Suprapubic skin (tissue), 4 donors: ENCODE results near the gene ATF3. TPM values are rescaled to one million over a fixed set of nuclear protein-coding genes. Genes with fewer than 3 reads are reported as not detected.
A peak's percentile ranks its signal among the peaks of the same experiment; 100 is the strongest.

Experiments
- DNase-seq, 2 donors: peaks; one replicate each; pipeline ENCODE4 v3.0.0-alpha.2; 2019; ENCODE audit warnings: low spot score in 2 of 2
- H3K27ac ChIP-seq: fragments of 200-600 bp; sonication (generic); one replicate; pipeline ENCODE4 v1.5.1; 2019
- H3K27me3 ChIP-seq: fragments of 200-600 bp; sonication (generic); one replicate; pipeline ENCODE4 v1.5.1; 2019
- H3K36me3 ChIP-seq: fragments of 200-600 bp; sonication (generic); one replicate; pipeline ENCODE4 v1.5.1; 2019
- H3K4me1 ChIP-seq: fragments of 200-600 bp; sonication (generic); one replicate; pipeline ENCODE4 v1.5.1; 2019
- H3K4me3 ChIP-seq: fragments of 200-600 bp; sonication (generic); one replicate; pipeline ENCODE4 v1.5.1; 2019; ENCODE audit warnings: mild to moderate bottlenecking
- H3K9me3 ChIP-seq: fragments of 200-600 bp; sonication (generic); one replicate; pipeline ENCODE4 v1.5.1; 2019
- CTCF ChIP-seq, 2 donors: fragments of 200-600 bp in 1 of 2; fragments of 450-650 bp in 1 of 2; sonication (generic) in 1 of 2; IDR thresholded peaks; one replicate each; pipeline ENCODE4 v1.5.1; 2016 to 2019; ENCODE audit warnings: antibody characterized with exemption in 2 of 2, mild to moderate bottlenecking in 1 of 2, moderate library complexity in 1 of 2
- EP300 ChIP-seq: sonication (generic); formaldehyde crosslinking; IDR thresholded peaks from one replicate; pipeline ENCODE4 v1.6.1; 2017; ENCODE audit warnings: antibody characterized with exemption
- POLR2A ChIP-seq, 2 donors: fragments of 450-650 bp; IDR thresholded peaks; one replicate each; pipeline ENCODE4 v1.6.1; 2017; ENCODE audit warnings: antibody characterized with exemption in 2 of 2, mild to moderate bottlenecking in 2 of 2, moderate library complexity in 2 of 2
- POLR2AphosphoS5 ChIP-seq, 3 donors: sonication (generic); formaldehyde crosslinking; IDR thresholded peaks; one replicate each; pipeline ENCODE4 v1.6.1; 2017; ENCODE audit warnings: antibody characterized with exemption in 3 of 3
- whole genome bisulfite sequencing: methylation state at CpG from one replicate; pipeline ENCODE4 v1.1.5; 2018; 5-methylcytosine and 5-hydroxymethylcytosine counted together
- total RNA-seq, 4 donors: library from RNA; depleted of rRNA; stranded (reverse); fragments of >200 nt; gene quantifications; one replicate each; pipeline ENCODE4 v1.1.0, GENCODE V29; 2016

Gene ATF3
- total RNA-seq, 4 donors from 2014 or later, result 43.9 to 151 (median 84.1) TPM

DNA sequence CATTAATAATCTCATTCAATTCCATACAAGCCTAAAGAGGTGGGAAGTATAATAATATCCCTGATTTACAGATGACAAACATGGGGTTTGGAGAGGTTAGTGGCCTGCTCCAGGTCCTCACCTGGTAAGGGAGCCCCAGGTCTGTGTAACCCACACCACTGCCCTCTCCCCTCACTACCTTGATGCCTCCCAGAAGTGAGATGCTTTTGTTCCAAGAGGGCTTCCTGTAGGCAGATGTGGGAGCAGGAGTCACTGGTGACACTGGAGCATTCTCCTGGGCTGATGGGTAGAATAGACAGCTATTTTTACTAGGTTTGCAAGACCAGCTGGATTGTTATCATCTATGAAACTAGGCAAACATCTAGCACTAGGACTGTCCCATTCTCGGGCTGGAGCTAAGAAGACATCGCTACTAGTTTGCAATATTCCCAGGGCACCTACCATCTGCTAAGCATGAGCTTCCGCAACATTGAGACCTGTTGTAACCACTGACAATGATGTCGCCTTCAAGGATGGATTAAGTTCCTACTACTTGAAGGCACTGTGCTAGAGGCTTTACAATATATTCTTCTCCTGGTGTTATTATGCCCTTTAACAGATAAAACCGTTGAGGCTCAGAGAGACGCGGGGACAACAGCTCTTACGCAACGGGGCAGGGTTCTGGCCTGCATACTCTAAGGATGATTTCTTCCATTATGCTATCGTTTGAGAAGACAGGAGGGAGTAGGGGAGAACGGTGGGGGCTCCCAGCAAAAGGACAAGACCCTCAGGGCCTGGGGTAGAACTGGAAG is 56.0 kb downstream of the ATF3 start:
- 68% methylated on average over 11 of the region's 11 CpGs for WGBS
- no peak for DNase-seq
- no peak for TF ChIP-seq CTCF (IDR thresholded peaks at IDR 0.05)
- no peak for TF ChIP-seq POLR2AphosphoS5 (IDR thresholded peaks at IDR 0.05)
- no peak for TF ChIP-seq POLR2A (IDR thresholded peaks at IDR 0.05)
- no peak for TF ChIP-seq EP300
- peaks cover 37% of the 10 kb centered on the region for H3K4me1 ChIP-seq
- peak overlapping the region; percentile 50 for H3K4me3 ChIP-seq
- no peaks in the 10 kb centered on the region for H3K27me3 ChIP-seq
- no peaks in the 10 kb centered on the region for H3K36me3 ChIP-seq
- no peak overlapping the region for H3K27ac ChIP-seq
- no peaks in the 10 kb centered on the region for H3K9me3 ChIP-seq

DNA sequence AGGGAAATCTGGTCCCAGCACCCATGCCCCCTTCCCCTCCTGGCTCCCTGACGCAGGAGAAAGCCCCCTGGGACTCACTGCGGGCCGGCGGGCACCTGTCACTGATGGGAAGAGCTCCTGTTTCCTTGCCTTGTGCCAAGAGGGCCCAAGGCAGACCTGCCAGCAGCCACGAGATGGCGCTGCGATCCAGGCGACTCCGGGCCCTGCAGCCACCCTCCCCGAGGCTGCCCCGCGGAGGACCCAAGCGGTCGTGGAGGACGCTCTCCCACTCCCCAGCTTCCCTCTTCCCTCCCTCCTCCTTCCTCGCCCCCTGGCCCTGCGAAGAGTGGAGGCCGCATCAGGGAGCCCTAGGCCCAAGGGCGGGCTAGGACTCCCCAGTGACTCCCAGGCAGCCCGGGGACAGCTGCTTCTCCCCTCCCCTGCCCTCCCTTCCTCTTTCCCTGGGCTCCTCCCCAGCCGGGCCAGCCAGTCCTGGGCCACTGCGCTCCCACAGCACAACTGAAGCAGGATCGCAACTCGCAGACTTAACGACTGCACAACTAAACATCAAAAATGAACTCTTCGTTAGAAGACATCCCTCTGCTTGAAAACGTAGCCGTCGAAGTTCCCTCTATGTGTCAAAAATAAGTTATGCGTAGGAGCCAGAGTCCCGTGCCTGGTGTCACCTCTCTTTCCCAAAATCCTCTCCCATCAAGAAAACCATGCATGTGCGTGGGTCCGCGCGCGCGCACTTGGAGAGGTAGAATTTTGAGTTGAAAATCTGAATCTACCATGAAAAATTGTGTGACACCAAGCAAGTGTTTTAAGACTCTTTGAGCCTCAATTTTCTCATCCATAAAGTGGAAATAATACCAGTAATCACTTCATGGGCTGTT is 56.9 kb downstream of the ATF3 start:
- peak in 1 of 2 donors; percentile 85 for DNase-seq
- 21% methylated on average over 37 of the region's 37 CpGs for WGBS
- TF ChIP-seq CTCF (IDR thresholded peaks at IDR 0.05), result peak; percentile 41 to 97
- TF ChIP-seq EP300, result no peak

GRCh38 chr1:212666116-212666775 is 57.7 kb downstream of the ATF3 start:
- DNase-seq, result no peak
- Histone ChIP-seq H3K36me3 (no peaks in the 10 kb centered on the region), H3K27me3 (no peaks in the 10 kb centered on the region), H3K4me3 (no peak overlapping the region), H3K27ac (no peak overlapping the region), H3K9me3 (no peaks in the 10 kb centered on the region), H3K4me1 (peaks cover 41% of the 10 kb centered on the region)
- TF ChIP-seq POLR2AphosphoS5 (IDR thresholded peaks at IDR 0.05), result no peak
- no peak for TF ChIP-seq POLR2A (IDR thresholded peaks at IDR 0.05)
- 90% methylated on average over 10 of the region's 10 CpGs for WGBS

More for the DNA sequence above, 56.9 kb downstream of the ATF3 start:
- Histone ChIP-seq H3K36me3 (no peaks in the 10 kb centered on the region), H3K4me1 (peaks cover 37% of the 10 kb centered on the region), H3K27me3 (no peaks in the 10 kb centered on the region), H3K9me3 (no peaks in the 10 kb centered on the region), H3K27ac (peak overlapping the region; percentile 53), H3K4me3 (peak overlapping the region; percentile 50)

DNA sequence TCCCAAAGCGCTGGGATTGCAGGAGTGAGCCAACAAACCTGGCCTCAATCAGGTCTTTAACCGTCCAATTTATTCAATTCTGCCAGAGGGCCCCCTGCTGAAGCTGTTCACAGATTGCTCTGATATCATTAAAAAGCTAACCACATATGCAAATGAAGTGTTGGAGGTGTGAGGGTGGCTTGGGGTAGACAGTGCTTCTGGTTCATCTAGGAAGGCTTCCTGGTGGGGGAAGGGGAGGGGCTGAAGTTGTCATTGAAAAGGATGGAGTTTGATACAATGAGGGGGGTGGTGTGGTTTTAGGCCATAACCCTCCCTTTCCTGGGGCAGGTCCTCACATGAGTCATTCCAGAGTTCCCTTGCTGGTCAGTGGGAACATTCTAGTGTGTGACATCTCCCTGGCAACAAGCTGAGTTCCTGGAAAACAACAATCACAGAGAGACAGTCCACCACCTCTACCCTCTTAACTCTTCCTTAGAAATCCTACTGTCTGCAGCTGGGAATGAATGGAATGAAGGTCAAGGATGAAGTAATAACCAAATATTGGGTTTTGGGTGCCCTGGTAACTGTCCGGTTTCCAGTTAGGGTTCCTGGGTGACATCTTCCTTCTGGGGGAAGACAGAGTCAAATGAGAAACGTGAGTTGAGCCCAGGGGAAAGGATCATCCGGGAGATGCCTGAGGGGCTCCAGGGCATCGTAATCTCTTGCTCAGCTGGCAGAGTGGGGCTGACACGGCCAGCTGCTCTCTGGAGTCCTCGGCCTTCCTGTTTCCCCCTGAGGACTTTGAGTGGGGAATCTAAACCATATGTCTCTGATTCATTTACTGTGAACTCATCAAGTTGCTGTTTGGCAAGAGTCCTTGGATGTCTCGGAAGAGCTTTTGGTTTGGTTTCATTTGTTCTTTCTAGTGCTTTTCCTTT is 58.9 kb downstream of the ATF3 start:
- DNase-seq, result peak in 1 of 2 donors; percentile 82

More for the DNA sequence above, 58.9 kb downstream of the ATF3 start:
- Histone ChIP-seq H3K27me3 (no peaks in the 10 kb centered on the region), H3K27ac (peak overlapping the region; percentile 84), H3K9me3 (no peaks in the 10 kb centered on the region), H3K4me1 (peaks cover 46% of the 10 kb centered on the region), H3K4me3 (peak overlapping the region; percentile 19), H3K36me3 (no peaks in the 10 kb centered on the region)
- TF ChIP-seq POLR2A (IDR thresholded peaks at IDR 0.05) (no peak), CTCF (IDR thresholded peaks at IDR 0.05) (no peak), EP300 (no peak), POLR2AphosphoS5 (IDR thresholded peaks at IDR 0.05) (peak in 1 of 3 donors; percentile 33)
- WGBS, result 38% methylated on average over 9 of the region's 9 CpGs
